Thyroid gland (tissue), 4 donors: ENCODE data around the gene SLIT2. TPM values are rescaled to one million over a fixed set of nuclear protein-coding genes. Genes with fewer than 3 reads are reported as not detected.

ENCODE experiments used
- DNase-seq, 2 donors: peaks; one replicate each; pipeline ENCODE4 v3.0.0-alpha.2; 2019
- H3K27ac ChIP-seq, 3 donors: fragments of 200-600 bp; sonication (generic); 1 replicate in 2 of 3; 2 replicates in 1 of 3; pipeline ENCODE4 v1.5.1; 2016 to 2019; ENCODE audit warnings: mild to moderate bottlenecking in 1 of 3, moderate library complexity in 1 of 3
- H3K27me3 ChIP-seq: fragments of 200-600 bp; sonication (generic); one replicate; pipeline ENCODE4 v1.5.1; 2019
- H3K36me3 ChIP-seq, 2 donors: fragments of 200-600 bp; sonication (generic); one replicate each; pipeline ENCODE4 v1.5.1; 2016 to 2019
- H3K4me1 ChIP-seq, 2 donors: fragments of 200-600 bp; sonication (generic); one replicate each; pipeline ENCODE4 v1.5.1; 2017 to 2019
- H3K4me3 ChIP-seq, 3 donors: fragments of 200-600 bp; sonication (generic); replicated peaks in 1 of 3; 1 replicate in 2 of 3; 2 replicates in 1 of 3; pipeline ENCODE4 v1.5.1; 2016; ENCODE audit warnings: mild to moderate bottlenecking in 1 of 3
- H3K9me3 ChIP-seq: fragments of 200-600 bp; sonication (generic); one replicate; pipeline ENCODE4 v1.5.1; 2017
- CTCF ChIP-seq, 6 experiments: fragments of 200-600 bp in 3 of 6; fragments of 450-650 bp in 3 of 6; sonication (generic) in 3 of 6; IDR thresholded peaks; one replicate each; pipeline ENCODE4 v1.5.1; 2016 to 2019; ENCODE audit warnings: antibody characterized with exemption in 6 of 6, mild to moderate bottlenecking in 2 of 6, inconsistent platforms in 1 of 6, moderate library complexity in 1 of 6
- POLR2A ChIP-seq, 2 donors: fragments of 450-650 bp; IDR thresholded peaks; one replicate each; pipeline ENCODE4 v1.6.1; 2017; ENCODE audit warnings: antibody characterized with exemption in 2 of 2, mild to moderate bottlenecking in 2 of 2, moderate library complexity in 1 of 2
- WGBS, 2 donors: methylation state at CpG; one replicate each; pipeline ENCODE4 v1.1.5; 2017; 5-methylcytosine and 5-hydroxymethylcytosine counted together
- intact Hi-C: fragments of 100-400 bp; cut with DNase I; formaldehyde crosslinking; loops from one replicate; pipeline ENCODE4 v1.15.1; 2023
- total RNA-seq, 4 donors: library from RNA; depleted of rRNA; stranded (reverse); fragments of >200 nt; gene quantifications; one replicate each; pipeline ENCODE4 v1.2.3, GENCODE V29; 2016

The SLIT2 gene
- total RNA-seq, 4 donors from 2014 or later, result 13.7 to 23.9 (median 17.1) TPM

- Histone ChIP-seq H3K9me3 (no peaks in the 10 kb centered on the region), H3K36me3 (no peaks in the 10 kb centered on the region), H3K4me3 (no peak overlapping the region), H3K27ac (no peak overlapping the region), H3K27me3 (no peaks in the 10 kb centered on the region), H3K4me1 (no peaks in the 10 kb centered on the region)
- 93 to 100% methylated on average over 2 of the region's 2 CpGs for WGBS, 2 donors
- no peak for TF ChIP-seq POLR2A (IDR thresholded peaks at IDR 0.05)
- TF ChIP-seq CTCF (IDR thresholded peaks at IDR 0.05), result no peak
- intact Hi-C loops, result no loop called here
- no peak for DNase-seq
Observed at GRCh38 chr4:20287246-20287645, 35.5 kb downstream of the SLIT2 start.

- H3K27ac ChIP-seq, result no peak overlapping the region
- no peaks in the 10 kb centered on the region for H3K36me3 ChIP-seq
- no peak overlapping the region for H3K4me3 ChIP-seq
- intact Hi-C loops, result no loop called here
- H3K4me1 ChIP-seq, result no peaks in the 10 kb centered on the region
- no peaks in the 10 kb centered on the region for H3K9me3 ChIP-seq
- no peak for DNase-seq
- 88 to 93% methylated on average over 8 of the region's 8 CpGs for WGBS, 2 donors
- H3K27me3 ChIP-seq, result no peaks in the 10 kb centered on the region
- TF ChIP-seq POLR2A (IDR thresholded peaks at IDR 0.05) (no peak), CTCF (IDR thresholded peaks at IDR 0.05) (no peak)
Observed at GRCh38 chr4:20288047-20288650, 36.4 kb downstream of the SLIT2 start.

GRCh38 chr4:20288846-20289512 is 37.3 kb downstream of the SLIT2 start:
- intact Hi-C loops, result no loop called here
- H3K4me3 ChIP-seq, result no peak overlapping the region
- no peak for DNase-seq
- H3K27ac ChIP-seq, result no peak overlapping the region
- 87 to 91% methylated on average over 2 of the region's 2 CpGs for WGBS, 2 donors
- no peaks in the 10 kb centered on the region for H3K9me3 ChIP-seq
- no peaks in the 10 kb centered on the region for H3K36me3 ChIP-seq
- no peaks in the 10 kb centered on the region for H3K4me1 ChIP-seq
- H3K27me3 ChIP-seq, result no peaks in the 10 kb centered on the region
- TF ChIP-seq POLR2A (IDR thresholded peaks at IDR 0.05), result no peak
- no peak for TF ChIP-seq CTCF (IDR thresholded peaks at IDR 0.05)

- WGBS, 2 donors, result 94 to 100% methylated on average over 3 of the region's 3 CpGs
- no peak for DNase-seq
- H3K36me3 ChIP-seq, result no peaks in the 10 kb centered on the region
- no peak overlapping the region for H3K27ac ChIP-seq
- H3K9me3 ChIP-seq, result no peaks in the 10 kb centered on the region
- H3K4me1 ChIP-seq, result no peaks in the 10 kb centered on the region
- no peak overlapping the region for H3K4me3 ChIP-seq
- intact Hi-C loops, result no loop called here
- H3K27me3 ChIP-seq, result no peaks in the 10 kb centered on the region
- TF ChIP-seq CTCF (IDR thresholded peaks at IDR 0.05) (no peak), POLR2A (IDR thresholded peaks at IDR 0.05) (no peak)
Observed at GRCh38 chr4:20289782-20290181, 38.1 kb downstream of the SLIT2 start.

GRCh38 chr4:20292739-20293138 is 41.0 kb downstream of the SLIT2 start:
- DNase-seq, result no peak
- Histone ChIP-seq H3K4me1 (no peaks in the 10 kb centered on the region), H3K36me3 (no peaks in the 10 kb centered on the region), H3K27me3 (no peaks in the 10 kb centered on the region), H3K9me3 (no peaks in the 10 kb centered on the region), H3K4me3 (no peak overlapping the region), H3K27ac (no peak overlapping the region)
- no peak for TF ChIP-seq POLR2A (IDR thresholded peaks at IDR 0.05)
- no peak for TF ChIP-seq CTCF (IDR thresholded peaks at IDR 0.05)
- WGBS, 2 donors, result 94% methylated on average over 3 of the region's 3 CpGs
- intact Hi-C loops, result no loop called here
